Measurements from ENCODE around the gene PAGE2B. TPM values are rescaled to one million over a fixed set of nuclear protein-coding genes. Genes with fewer than 3 reads are reported as not detected.

The PAGE2B gene
- total RNA-seq, 1 experiment from 2014 or later, result not detected

GRCh38 chrX:55088795-55089489, 14.1 kb downstream of the PAGE2B start, which contains the start of gene PAGE2:
Gene PAGE2, plus strand, starts transcription at chrX:55089018. Its CDS starts 1,003 bp downstream, at chrX:55090021.
- no peak for TF ChIP-seq CTCF (IDR thresholded peaks at IDR 0.05; ENCODE audit: insufficient read depth in 1 of 2, low read depth in 1 of 2, low read length in 1 of 2, severe bottlenecking in 1 of 2, unreplicated experiment in 1 of 2)
- Mint-ChIP-seq H3K4me3 (ENCODE audit: unreplicated experiment) (no peak within 1 kb of the TSS), H3K27me3 (ENCODE audit: insufficient read depth, unreplicated experiment) (no peaks in the 10 kb centered on the region), H3K9me3 (ENCODE audit: unreplicated experiment) (no peaks in the 10 kb centered on the region), H3K27ac (ENCODE audit: unreplicated experiment) (no peak within 1 kb of the TSS), H3K4me1 (ENCODE audit: low read depth, unreplicated experiment) (no peaks in the 10 kb centered on the region), H3K36me3 (ENCODE audit: insufficient read depth, unreplicated experiment) (no peaks in the 10 kb centered on the region)
- H3K36me3 ChIP-seq (ENCODE audit: control insufficient read depth, insufficient read depth, low read length), result no peaks in the 10 kb centered on the region
- intact Hi-C loops (cut with micrococcal nuclease; ENCODE audit: unreplicated experiment), result no loop called here
- BruUV-seq (replicated peaks), result no TSS peak
- H3K27me3 ChIP-seq (replicated peaks; ENCODE audit: control insufficient read depth, insufficient read depth, low read length), result no peaks in the 10 kb centered on the region
- no peak for DNase-seq
- no peaks in the 10 kb centered on the region for H3K4me1 ChIP-seq
- H3K9me3 ChIP-seq, result no peaks in the 10 kb centered on the region
- ChIA-PET POLR2A (no interaction called here), CTCF (no interaction called here)
- H3K4me3 ChIP-seq (ENCODE audit: low read depth, low read length), result no peak within 1 kb of the TSS

GRCh38 chrX:55098691-55099090, 23.9 kb downstream of the PAGE2B start:
- POLR2A ChIA-PET, result no interaction called here
- no peaks in the 10 kb centered on the region for H3K9me3 ChIP-seq

GRCh38 chrX:55099162-55099561, 24.3 kb downstream of the PAGE2B start:
- no peak for DNase-seq
- ChIA-PET CTCF (no interaction called here), POLR2A (no interaction called here)
- H3K27me3 ChIP-seq (replicated peaks; ENCODE audit: control insufficient read depth, insufficient read depth, low read length), result no peaks in the 10 kb centered on the region
- peaks cover 4% of the 10 kb centered on the region for H3K9me3 Mint-ChIP-seq (ENCODE audit: unreplicated experiment)
- H3K36me3 Mint-ChIP-seq (ENCODE audit: insufficient read depth, unreplicated experiment), result no peaks in the 10 kb centered on the region
- H3K27me3 Mint-ChIP-seq (ENCODE audit: insufficient read depth, unreplicated experiment), result no peaks in the 10 kb centered on the region
- no peak overlapping the region for H3K4me3 ChIP-seq (ENCODE audit: low read depth, low read length)
- no peaks in the 10 kb centered on the region for H3K4me1 ChIP-seq
- no peak overlapping the region for H3K27ac Mint-ChIP-seq (ENCODE audit: unreplicated experiment)
- no peak for TF ChIP-seq CTCF (IDR thresholded peaks at IDR 0.05; ENCODE audit: insufficient read depth in 1 of 2, low read depth in 1 of 2, low read length in 1 of 2, severe bottlenecking in 1 of 2, unreplicated experiment in 1 of 2)
- intact Hi-C loops (cut with micrococcal nuclease; ENCODE audit: unreplicated experiment), result no loop called here
- BruUV-seq (replicated peaks), result no TSS peak
- peaks cover 6% of the 10 kb centered on the region for H3K4me1 Mint-ChIP-seq (ENCODE audit: low read depth, unreplicated experiment)
- no peak overlapping the region for H3K4me3 Mint-ChIP-seq (ENCODE audit: unreplicated experiment)
- no peaks in the 10 kb centered on the region for H3K9me3 ChIP-seq
- no peaks in the 10 kb centered on the region for H3K36me3 ChIP-seq (ENCODE audit: control insufficient read depth, insufficient read depth, low read length)

More at GRCh38 chrX:55098691-55099090, 23.9 kb downstream of the PAGE2B start:
- Histone ChIP-seq H3K27me3 (replicated peaks; ENCODE audit: control insufficient read depth, insufficient read depth, low read length) (no peaks in the 10 kb centered on the region), H3K4me3 (ENCODE audit: low read depth, low read length) (no peak overlapping the region), H3K4me1 (no peaks in the 10 kb centered on the region), H3K36me3 (ENCODE audit: control insufficient read depth, insufficient read depth, low read length) (no peaks in the 10 kb centered on the region)
- H3K27me3 Mint-ChIP-seq (ENCODE audit: insufficient read depth, unreplicated experiment), result no peaks in the 10 kb centered on the region
- H3K36me3 Mint-ChIP-seq (ENCODE audit: insufficient read depth, unreplicated experiment), result no peaks in the 10 kb centered on the region
- no peak overlapping the region for H3K27ac Mint-ChIP-seq (ENCODE audit: unreplicated experiment)
- intact Hi-C loops (cut with micrococcal nuclease; ENCODE audit: unreplicated experiment), result no loop called here
- no peaks in the 10 kb centered on the region for H3K9me3 Mint-ChIP-seq (ENCODE audit: unreplicated experiment)
- no TSS peak for BruUV-seq (replicated peaks)
- no peak for DNase-seq
- peaks cover 6% of the 10 kb centered on the region for H3K4me1 Mint-ChIP-seq (ENCODE audit: low read depth, unreplicated experiment)
- CTCF ChIA-PET, result no interaction called here
- TF ChIP-seq CTCF (IDR thresholded peaks at IDR 0.05; ENCODE audit: insufficient read depth in 1 of 2, low read depth in 1 of 2, low read length in 1 of 2, severe bottlenecking in 1 of 2, unreplicated experiment in 1 of 2), result no peak
- H3K4me3 Mint-ChIP-seq (ENCODE audit: unreplicated experiment), result no peak overlapping the region
